Measurements from ENCODE around the gene SCRT2. TPM values are rescaled to one million over a fixed set of nuclear protein-coding genes. Genes with fewer than 3 reads are reported as not detected.

The SCRT2 gene
- total RNA-seq, 1 donor from 2014 or later: not detected

DNA sequence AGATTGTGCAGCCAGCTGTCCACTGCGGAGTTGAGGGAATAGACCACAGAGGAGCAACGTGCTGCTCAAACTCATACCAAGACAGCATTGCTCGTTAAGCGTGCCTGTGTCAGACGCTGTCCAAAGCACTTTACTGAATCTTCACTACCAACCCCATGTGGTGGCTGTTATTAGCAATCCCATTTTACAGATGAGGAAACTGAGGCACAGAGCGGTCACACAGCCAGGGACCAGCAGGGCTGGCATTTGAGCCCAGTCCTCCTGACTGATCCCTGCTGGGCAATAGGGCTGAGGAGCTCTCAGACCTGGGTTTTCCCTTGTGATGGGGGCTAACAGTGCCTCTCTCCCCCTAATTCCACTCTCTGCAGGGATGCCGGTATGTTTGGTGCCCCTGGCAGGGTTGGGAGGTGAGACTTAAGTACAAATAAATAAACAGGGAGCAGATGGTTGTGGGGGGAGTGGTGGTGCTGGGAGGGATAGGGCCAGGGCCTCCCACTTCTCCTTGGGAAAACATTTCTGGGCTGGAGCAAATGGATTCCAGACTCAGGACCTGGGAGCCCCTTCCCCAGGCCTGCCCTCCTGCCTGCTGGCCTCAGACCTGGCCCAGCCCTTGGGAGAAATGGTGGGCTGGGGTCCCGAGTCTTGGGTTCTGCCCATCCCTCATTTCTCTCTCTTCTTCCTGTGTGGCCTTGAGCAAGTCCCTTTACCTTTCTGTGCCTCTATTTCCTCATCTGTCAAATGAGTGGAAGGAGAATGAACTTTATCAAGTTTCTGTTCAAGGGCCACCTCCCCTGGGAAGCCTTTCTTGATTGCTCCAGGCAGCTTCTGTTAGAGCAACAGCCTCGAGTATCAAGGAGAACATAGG is 40.3 kb downstream of the SCRT2 start:
- DNase-seq (ENCODE audit: low spot score): no peak

DNA sequence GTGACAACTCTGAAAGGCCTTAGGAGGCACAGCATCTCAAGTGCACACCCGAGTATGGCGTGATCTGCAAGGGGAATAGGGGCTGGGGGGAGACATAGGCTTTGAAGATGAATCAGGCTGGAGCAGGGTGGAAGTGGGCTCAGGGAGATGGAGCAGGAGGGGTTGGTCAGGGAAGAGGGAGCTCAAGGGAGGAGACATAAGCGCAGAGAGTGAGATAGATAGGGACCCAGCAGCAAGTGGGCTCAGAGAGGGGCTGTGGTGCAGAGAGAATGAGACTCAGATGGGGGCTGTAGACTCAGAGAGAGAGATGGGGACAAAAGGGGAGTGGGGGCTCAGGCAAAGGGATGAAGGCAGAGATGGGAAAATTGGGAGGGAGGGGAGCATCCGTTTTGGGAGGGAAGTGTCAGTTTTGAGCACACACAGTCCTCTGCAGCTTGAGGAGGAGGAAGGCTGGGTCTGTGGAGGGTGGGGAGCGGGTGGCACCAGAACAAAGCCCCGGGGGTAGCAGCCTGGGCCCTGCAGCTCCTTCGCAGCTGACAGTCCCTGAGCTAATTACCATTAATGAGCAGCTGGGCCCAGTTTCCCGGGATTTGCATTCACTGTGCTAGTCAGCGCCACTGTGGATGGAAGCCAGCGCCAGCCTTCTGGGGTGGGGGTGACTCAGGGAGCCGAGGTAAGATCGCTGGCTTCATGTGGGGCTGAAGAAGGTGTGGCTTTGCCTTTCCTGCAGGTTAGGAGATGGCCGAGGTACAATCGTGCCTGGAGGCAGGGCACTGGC is 41.3 kb downstream of the SCRT2 start:
- no peak for DNase-seq (ENCODE audit: low spot score)

DNA sequence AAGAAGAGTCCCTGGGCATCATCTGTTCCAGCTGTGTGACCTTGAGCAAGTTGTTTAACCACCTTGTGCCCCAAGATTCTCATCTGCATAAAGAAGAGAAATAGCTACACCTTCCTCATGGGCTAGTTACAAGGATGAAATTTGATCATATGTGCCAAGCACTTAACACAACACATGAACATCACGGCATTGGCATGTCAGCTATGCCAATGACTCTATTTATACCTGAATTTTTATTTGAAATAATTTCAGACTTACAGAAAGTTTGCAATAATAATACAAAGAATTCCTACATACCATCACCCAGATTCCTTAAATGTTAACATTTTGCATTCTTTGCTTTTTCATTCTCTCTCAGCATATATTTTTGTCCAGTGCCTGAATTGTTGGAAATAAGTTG is 44.5 kb downstream of the SCRT2 start:
- DNase-seq (ENCODE audit: low spot score): no peak

- DNase-seq (ENCODE audit: low spot score): no peak
Observed at GRCh38 chr20:626579-626978, 49.0 kb downstream of the SCRT2 start.

- no peak for DNase-seq (ENCODE audit: low spot score)
Observed at GRCh38 chr20:625360-625932, 50.2 kb downstream of the SCRT2 start.

DNA sequence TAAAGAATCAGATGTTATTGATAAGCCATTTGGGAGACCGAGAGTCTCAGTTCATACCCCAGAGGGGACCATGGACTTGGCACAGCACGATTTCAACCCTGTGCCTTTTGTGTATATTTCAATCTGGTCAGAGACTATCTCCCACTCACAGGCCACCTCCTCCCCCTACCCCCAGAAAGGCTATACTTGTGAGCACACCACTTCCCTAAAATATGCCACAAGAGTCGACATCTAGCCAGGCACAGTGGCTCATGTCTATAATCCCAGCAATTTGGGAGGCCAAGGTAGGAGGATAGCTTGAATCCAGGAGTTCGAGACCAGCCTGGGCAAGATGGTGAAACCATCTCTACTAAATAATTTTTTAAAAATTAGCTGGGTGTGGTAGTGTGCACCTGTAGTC is 51.9 kb downstream of the SCRT2 start:
- DNase-seq (ENCODE audit: low spot score): no peak

DNA sequence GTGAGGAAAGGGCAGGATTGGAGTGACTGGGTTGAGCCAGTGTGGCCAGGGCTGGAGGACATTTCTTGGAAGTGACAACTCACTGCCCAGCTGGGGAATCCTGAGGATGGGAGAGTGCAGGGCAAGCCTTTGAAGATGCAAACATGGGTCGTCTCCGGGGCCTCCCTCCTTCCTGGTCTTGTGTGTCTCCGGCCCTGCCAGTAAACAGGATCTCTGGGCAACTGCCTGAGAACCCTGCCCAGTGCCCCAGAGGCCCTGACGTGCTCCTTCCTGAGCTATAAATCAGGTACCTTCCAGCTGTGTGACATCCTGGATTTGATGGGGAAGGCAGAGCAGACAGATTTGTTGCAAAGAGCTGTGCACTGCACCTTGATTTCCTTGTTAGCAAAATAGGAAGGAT is 52.6 kb downstream of the SCRT2 start:
- no peak for DNase-seq (ENCODE audit: low spot score)

DNA sequence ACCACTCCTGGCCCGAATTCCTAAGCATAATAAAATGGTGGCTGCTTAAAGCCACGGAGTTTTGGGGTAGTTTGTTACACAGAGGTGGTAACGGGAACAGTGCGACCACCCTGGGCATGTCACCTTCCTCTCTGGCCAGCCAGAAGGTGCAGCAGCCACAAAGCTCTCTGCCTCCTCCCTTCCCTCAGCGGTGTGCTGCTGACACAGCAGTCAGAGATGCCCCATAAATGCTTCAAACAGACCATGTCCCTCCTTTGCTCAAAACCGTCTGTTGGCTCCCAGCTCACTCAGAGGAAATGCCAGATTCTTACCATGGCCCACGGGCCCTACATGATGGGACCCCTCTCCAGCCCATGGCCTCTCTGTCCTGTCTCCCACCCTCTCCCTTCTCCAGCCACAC is 53.4 kb downstream of the SCRT2 start:
- no peak for DNase-seq (ENCODE audit: low spot score)

- no peak for DNase-seq (ENCODE audit: low spot score)
Observed at GRCh38 chr20:621125-621756, 54.4 kb downstream of the SCRT2 start.

- DNase-seq (ENCODE audit: low spot score): no peak
Observed at GRCh38 chr20:620246-620645, 55.4 kb downstream of the SCRT2 start.

- DNase-seq (ENCODE audit: low spot score): no peak
Observed at GRCh38 chr20:618980-619379, 56.6 kb downstream of the SCRT2 start.

DNA sequence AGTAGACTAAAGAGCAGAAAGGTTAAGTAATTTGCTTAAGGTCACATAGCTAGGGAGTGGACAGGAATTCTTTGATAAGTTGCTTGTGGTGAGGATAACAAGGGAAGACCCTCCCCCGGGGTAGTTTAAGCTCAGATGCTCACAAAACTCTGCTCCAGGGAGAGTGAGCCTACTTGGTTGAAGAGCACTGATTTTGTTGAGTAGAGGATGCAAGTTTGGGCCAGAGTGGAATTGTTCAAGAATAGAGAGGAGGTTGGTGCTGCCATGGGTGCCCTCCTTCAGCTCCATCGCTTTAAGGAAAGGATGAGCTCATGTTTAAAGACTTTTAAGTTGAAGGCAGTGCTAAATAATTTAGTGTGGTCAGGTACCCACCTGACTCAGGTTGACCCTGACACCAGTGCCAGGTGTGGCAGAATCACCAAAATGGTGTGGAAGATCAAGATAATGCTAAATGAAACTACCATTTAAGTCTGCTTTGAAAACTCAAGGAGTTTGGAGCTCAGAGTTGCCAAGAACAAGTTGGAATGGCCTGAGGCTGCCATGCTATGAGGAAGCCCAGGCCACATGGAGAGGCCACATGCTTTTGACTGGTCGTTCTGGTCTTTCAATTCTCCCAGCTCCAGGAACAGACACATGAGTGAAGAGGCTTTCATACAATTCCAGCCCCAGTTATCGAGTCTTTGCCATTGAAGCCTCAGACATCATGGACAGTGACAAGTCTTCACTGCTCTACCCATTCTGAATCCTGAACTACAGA is 57.5 kb downstream of the SCRT2 start:
- no peak for DNase-seq (ENCODE audit: low spot score)

DNA sequence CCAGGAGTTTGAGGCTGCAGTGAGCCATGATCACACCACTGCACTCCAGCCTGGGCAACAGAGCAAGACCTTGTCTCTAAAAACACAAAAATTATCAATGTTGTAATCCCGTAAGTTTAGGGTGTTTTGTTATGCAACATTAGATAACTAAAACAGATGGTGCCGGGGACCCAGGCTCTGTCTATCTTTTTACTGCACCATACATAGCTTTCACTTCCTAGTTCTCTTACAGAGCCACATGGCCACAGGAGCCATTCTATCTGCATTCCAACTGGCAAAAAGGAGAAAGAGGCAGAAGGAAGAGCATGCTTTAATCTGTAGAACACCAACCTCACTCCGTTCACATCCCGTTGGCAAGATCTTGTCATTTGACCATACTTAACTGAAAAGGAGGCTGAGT is 60.1 kb downstream of the SCRT2 start:
- DNase-seq (ENCODE audit: low spot score): no peak

DNA sequence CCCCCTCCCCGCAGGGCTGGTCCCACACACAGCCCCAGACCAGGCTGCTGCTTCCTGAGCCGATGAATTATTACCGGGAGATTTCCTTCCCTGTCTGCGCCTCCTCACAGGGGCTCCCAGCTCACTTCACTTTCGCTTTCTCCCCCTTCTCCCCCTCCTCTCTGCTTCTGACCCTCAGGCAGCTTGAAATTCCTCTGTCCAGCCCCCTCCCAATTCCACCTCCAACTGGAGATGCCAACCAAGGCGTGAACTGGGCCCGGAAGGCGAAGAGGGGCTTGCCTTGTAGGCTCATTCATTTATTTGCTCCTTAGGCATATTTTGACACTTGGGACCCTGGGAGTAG is 63.8 kb downstream of the SCRT2 start:
- no peak for DNase-seq (ENCODE audit: low spot score)

Other genes starting within 250 kb of the SCRT2 start
- gene TBC1D20, start 213.3 kb downstream of the SCRT2 start, total RNA-seq: 47.0 TPM
- 132 TPM for gene CSNK2A1, start 132.0 kb downstream of the SCRT2 start, total RNA-seq
- gene TCF15, start 65.5 kb downstream of the SCRT2 start, total RNA-seq: 7.0 TPM
- 41.5 TPM for gene SRXN1, start 22.6 kb downstream of the SCRT2 start, total RNA-seq
- gene SLC52A3, start 92.7 kb upstream of the SCRT2 start, total RNA-seq: 2.2 TPM
- 3.7 TPM for gene FAM110A, start 157.9 kb upstream of the SCRT2 start, total RNA-seq
- gene ANGPT4, start 240.5 kb upstream of the SCRT2 start, total RNA-seq: 0.42 TPM

Data from mesenteric fat pad (tissue), 1 donor.